Suprapubic skin (tissue), 4 donors: ENCODE data around the gene MYO9B. TPM values are rescaled to one million over a fixed set of nuclear protein-coding genes. Genes with fewer than 3 reads are reported as not detected.
"Not testable (repeated sequence)": the region's sequence is repeated elsewhere in the genome, so short reads cannot be mapped to it uniquely, and the experiment has no call there.

ENCODE experiments used
- DNase-seq, 2 donors: peaks; one replicate each; pipeline ENCODE4 v3.0.0-alpha.2; 2019; ENCODE audit warnings: low spot score in 2 of 2
- H3K27ac ChIP-seq: fragments of 200-600 bp; sonication (generic); one replicate; pipeline ENCODE4 v1.5.1; 2019
- H3K27me3 ChIP-seq: fragments of 200-600 bp; sonication (generic); one replicate; pipeline ENCODE4 v1.5.1; 2019
- H3K36me3 ChIP-seq: fragments of 200-600 bp; sonication (generic); one replicate; pipeline ENCODE4 v1.5.1; 2019
- H3K4me1 ChIP-seq: fragments of 200-600 bp; sonication (generic); one replicate; pipeline ENCODE4 v1.5.1; 2019
- H3K4me3 ChIP-seq: fragments of 200-600 bp; sonication (generic); one replicate; pipeline ENCODE4 v1.5.1; 2019; ENCODE audit warnings: mild to moderate bottlenecking
- H3K9me3 ChIP-seq: fragments of 200-600 bp; sonication (generic); one replicate; pipeline ENCODE4 v1.5.1; 2019
- EP300 ChIP-seq: sonication (generic); formaldehyde crosslinking; IDR thresholded peaks from one replicate; pipeline ENCODE4 v1.6.1; 2017; ENCODE audit warnings: antibody characterized with exemption
- POLR2A ChIP-seq, 2 donors: fragments of 450-650 bp; IDR thresholded peaks; one replicate each; pipeline ENCODE4 v1.6.1; 2017; ENCODE audit warnings: antibody characterized with exemption in 2 of 2, mild to moderate bottlenecking in 2 of 2, moderate library complexity in 2 of 2
- POLR2AphosphoS5 ChIP-seq, 3 donors: sonication (generic); formaldehyde crosslinking; IDR thresholded peaks; one replicate each; pipeline ENCODE4 v1.6.1; 2017; ENCODE audit warnings: antibody characterized with exemption in 3 of 3
- WGBS: methylation state at CpG from one replicate; pipeline ENCODE4 v1.1.5; 2018; 5-methylcytosine and 5-hydroxymethylcytosine counted together
- total RNA-seq, 4 donors: library from RNA; depleted of rRNA; stranded (reverse); fragments of >200 nt; gene quantifications; one replicate each; pipeline ENCODE4 v1.1.0, GENCODE V29; 2016
- TF ChIP-seq, protein P1 (sequence below), 2 donors: fragments of 200-600 bp in 1 of 2; fragments of 450-650 bp in 1 of 2; sonication (generic) in 1 of 2; IDR thresholded peaks; one replicate each; pipeline ENCODE4 v1.5.1; 2016 to 2019; ENCODE audit warnings: antibody characterized with exemption in 2 of 2, mild to moderate bottlenecking in 1 of 2, moderate library complexity in 1 of 2

The MYO9B gene
- total RNA-seq, 4 donors from 2014 or later, result 43.6 to 99.9 (median 69.5) TPM

DNA sequence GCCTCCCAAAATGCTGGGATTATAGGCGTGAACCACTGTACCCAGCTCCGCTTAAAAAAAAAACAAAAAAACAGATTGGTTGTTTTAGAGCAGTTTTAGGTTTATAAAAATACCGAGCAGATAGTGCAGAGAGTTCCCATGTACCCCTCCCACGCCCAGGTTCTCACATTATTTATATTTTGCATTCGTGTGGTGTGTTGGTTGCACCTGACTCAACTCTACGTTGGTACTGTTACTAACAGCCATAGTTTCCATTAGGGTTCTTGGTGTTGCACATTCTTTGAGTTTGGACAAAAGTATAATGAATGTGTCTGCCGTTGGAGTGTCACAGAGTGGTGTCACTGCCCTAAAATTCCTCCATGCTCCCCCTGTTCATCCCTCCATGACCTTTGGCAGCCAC, 29.1 kb downstream of the MYO9B start:
- Histone ChIP-seq H3K36me3 (peaks cover 34% of the 10 kb centered on the region), H3K27me3 (no peaks in the 10 kb centered on the region), H3K9me3 (no peaks in the 10 kb centered on the region), H3K4me3 (no peak overlapping the region), H3K27ac (no peak overlapping the region), H3K4me1 (peaks cover 27% of the 10 kb centered on the region)
- TF ChIP-seq, protein P1, sequence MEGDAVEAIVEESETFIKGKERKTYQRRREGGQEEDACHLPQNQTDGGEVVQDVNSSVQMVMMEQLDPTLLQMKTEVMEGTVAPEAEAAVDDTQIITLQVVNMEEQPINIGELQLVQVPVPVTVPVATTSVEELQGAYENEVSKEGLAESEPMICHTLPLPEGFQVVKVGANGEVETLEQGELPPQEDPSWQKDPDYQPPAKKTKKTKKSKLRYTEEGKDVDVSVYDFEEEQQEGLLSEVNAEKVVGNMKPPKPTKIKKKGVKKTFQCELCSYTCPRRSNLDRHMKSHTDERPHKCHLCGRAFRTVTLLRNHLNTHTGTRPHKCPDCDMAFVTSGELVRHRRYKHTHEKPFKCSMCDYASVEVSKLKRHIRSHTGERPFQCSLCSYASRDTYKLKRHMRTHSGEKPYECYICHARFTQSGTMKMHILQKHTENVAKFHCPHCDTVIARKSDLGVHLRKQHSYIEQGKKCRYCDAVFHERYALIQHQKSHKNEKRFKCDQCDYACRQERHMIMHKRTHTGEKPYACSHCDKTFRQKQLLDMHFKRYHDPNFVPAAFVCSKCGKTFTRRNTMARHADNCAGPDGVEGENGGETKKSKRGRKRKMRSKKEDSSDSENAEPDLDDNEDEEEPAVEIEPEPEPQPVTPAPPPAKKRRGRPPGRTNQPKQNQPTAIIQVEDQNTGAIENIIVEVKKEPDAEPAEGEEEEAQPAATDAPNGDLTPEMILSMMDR (IDR thresholded peaks at IDR 0.05), result no peak
- TF ChIP-seq EP300, result no peak
- no peak for TF ChIP-seq POLR2A (IDR thresholded peaks at IDR 0.05)
- no peak for TF ChIP-seq POLR2AphosphoS5 (IDR thresholded peaks at IDR 0.05)
- no peak for DNase-seq
- 85% methylated on average over 7 of the region's 7 CpGs for WGBS

DNA sequence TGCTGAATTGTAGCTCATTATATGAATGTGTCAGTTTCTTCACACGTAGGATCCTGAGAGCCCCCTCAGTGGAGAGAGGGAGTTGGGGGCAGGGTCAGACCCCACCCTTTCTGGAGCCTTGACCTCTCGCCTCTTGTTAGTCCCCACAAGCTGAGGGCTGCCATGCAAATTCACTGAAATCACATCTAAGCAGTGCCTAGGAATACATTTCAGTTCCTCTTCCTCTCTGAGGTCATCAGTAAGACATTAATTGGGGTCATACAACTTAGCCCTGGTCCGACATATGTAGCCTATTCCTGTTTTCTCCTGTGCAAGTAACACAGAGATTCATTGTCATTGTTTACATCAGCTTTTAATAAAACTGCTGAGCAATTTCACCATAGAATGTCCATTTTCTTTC, 30.0 kb downstream of the MYO9B start:
- Histone ChIP-seq H3K9me3 (no peaks in the 10 kb centered on the region), H3K36me3 (peaks cover 40% of the 10 kb centered on the region), H3K4me1 (peaks cover 29% of the 10 kb centered on the region), H3K27ac (no peak overlapping the region), H3K27me3 (no peaks in the 10 kb centered on the region), H3K4me3 (no peak overlapping the region)
- WGBS, result 66% methylated on average over 3 of the region's 3 CpGs
- TF ChIP-seq POLR2A (IDR thresholded peaks at IDR 0.05) (no peak), POLR2AphosphoS5 (IDR thresholded peaks at IDR 0.05) (no peak), EP300 (no peak)
- TF ChIP-seq, protein P1 (IDR thresholded peaks at IDR 0.05), result no peak
- no peak for DNase-seq

DNA sequence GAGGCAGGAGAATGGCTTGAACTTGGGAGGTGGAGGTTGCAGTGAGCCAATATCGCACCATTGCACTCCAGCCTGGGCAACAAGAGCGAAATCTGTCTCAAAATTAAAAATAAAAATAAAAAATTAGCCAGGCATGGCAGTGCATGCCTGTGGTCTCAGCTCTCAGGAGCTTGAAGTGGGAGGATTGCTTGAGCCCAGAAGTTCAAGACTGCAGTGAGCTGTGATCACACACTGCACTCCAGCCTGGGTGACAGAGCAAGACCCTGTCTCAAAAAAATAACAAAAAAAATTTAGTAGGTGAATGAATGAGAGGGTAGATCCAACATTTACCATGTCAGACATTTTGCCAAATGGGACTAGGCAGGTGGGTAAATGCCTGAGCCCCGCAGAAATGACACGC, 31.4 kb downstream of the MYO9B start:
- H3K27me3 ChIP-seq, H3K9me3 ChIP-seq, H3K4me3 ChIP-seq, DNase-seq: not testable (repeated sequence)
- H3K27ac ChIP-seq, result peak overlapping the region; percentile 85
- H3K36me3 ChIP-seq, result peaks cover 31% of the 10 kb centered on the region
- H3K4me1 ChIP-seq, result peaks cover 30% of the 10 kb centered on the region
- 96% methylated on average over 4 of the region's 4 CpGs for WGBS

DNA sequence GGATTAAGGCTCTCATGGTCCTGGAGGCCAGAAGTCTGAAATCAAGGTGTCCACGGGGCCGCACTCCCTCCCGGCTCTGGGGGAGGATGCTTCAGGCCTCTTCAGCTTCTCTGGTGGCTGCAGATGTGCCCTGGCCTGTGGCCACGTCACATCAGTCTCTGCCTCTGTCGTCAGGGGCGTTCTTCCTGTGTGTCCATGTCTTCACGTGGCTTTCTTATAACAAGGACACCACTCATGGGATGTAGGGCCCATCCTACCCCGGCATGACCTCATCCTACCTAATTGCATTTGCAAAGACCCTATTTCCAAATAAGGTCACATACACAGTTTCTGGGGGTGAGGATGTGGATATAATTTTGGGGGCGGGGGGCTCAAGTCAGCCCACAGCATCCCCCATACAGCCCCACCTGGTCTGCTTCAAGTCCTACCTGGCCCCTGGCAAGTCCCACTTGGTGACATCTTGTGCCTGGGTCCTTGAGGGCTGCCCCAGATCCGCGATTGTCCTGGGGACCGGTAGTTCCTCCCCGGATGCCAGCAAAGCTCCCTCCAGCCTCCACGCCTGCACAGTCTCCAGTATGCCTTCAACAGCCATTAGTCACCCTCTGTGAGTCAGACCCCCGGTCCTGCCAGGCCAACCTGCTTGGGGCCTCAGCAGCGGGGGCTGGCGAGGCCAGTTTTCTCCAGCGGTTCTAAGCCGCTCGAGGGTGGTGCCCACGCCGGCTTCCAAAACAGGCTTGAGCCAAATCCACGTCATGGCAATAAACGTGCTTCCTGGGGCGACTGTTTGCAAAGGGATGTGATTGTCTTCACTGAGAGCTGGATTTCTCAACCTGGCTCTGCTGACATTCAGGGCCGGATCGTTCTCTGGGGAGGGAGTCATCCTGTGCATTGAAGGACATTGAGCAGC, 32.2 kb downstream of the MYO9B start:
- H3K27ac ChIP-seq, result peak overlapping the region; percentile 85
- 42% methylated on average over 12 of the region's 27 CpGs for WGBS
- peak; percentile 34 to 90 (median 87) for TF ChIP-seq POLR2AphosphoS5 (IDR thresholded peaks at IDR 0.05)
- TF ChIP-seq, protein P1 (IDR thresholded peaks at IDR 0.05), result no peak
- peaks cover 23% of the 10 kb centered on the region for H3K36me3 ChIP-seq
- no peak overlapping the region for H3K4me3 ChIP-seq
- H3K9me3 ChIP-seq, result no peaks in the 10 kb centered on the region
- H3K4me1 ChIP-seq, result peaks cover 38% of the 10 kb centered on the region
- H3K27me3 ChIP-seq, result no peaks in the 10 kb centered on the region
- peak; percentile 94 to 95 for DNase-seq

DNA sequence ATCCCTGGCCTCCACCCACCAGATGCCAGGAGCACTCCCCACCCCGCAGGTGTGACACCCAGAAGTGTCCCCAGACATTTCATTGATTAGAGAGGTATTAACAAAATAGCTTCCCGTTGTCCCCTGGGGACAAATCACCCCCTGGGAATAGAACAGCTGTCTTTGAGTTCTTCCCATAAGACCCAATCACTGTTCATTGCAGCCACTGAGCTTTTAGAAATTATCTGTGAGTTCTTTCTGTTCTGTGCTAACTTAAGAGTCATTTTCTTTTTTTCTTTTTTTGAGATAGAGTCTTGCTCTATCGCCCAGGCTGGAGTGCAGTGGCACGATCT, 32.8 kb downstream of the MYO9B start:
- TF ChIP-seq EP300 (no peak), POLR2A (IDR thresholded peaks at IDR 0.05) (no peak), POLR2AphosphoS5 (IDR thresholded peaks at IDR 0.05) (no peak)
- TF ChIP-seq, protein P1 (IDR thresholded peaks at IDR 0.05), result no peak
- no peak overlapping the region for H3K4me3 ChIP-seq
- peaks cover 21% of the 10 kb centered on the region for H3K36me3 ChIP-seq
- H3K9me3 ChIP-seq, result no peaks in the 10 kb centered on the region
- H3K27me3 ChIP-seq, result no peaks in the 10 kb centered on the region
- H3K27ac ChIP-seq, result peak overlapping the region; percentile 85
- 62% methylated on average over 4 of the region's 4 CpGs for WGBS
- peaks cover 39% of the 10 kb centered on the region for H3K4me1 ChIP-seq
- DNase-seq, result no peak
